HFFc6 (cell line): ENCODE results near the gene HECTD4. TPM values are rescaled to one million over a fixed set of nuclear protein-coding genes. Genes with fewer than 3 reads are reported as not detected.

Experiments
- DNase-seq: peaks from one replicate; pipeline ENCODE4 v3.0.0-alpha.2; 2018
- H3K27ac Mint-ChIP-seq: 2 replicates; pipeline ENCODE4 v1.8.0; 2020; ENCODE audit warnings: mild to moderate bottlenecking, mixed read lengths
- H3K27me3 Mint-ChIP-seq: 2 replicates; pipeline ENCODE4 v1.8.0; 2021; ENCODE audit warnings: mild to moderate bottlenecking, moderate library complexity, mixed read lengths; ENCODE audit not compliant: insufficient read depth
- H3K36me3 Mint-ChIP-seq: 2 replicates; pipeline ENCODE4 v1.8.0; 2021; ENCODE audit warnings: low read depth, mixed read lengths
- H3K4me1 Mint-ChIP-seq: 2 replicates; pipeline ENCODE4 v1.8.0; 2020; ENCODE audit warnings: low read depth, mixed read lengths
- H3K4me3 Mint-ChIP-seq: 2 replicates; pipeline ENCODE4 v1.8.0; 2020; ENCODE audit warnings: mild to moderate bottlenecking, moderate library complexity, mixed read lengths
- H3K9me3 Mint-ChIP-seq: 2 replicates; pipeline ENCODE4 v1.8.0; 2020; ENCODE audit warnings: mild to moderate bottlenecking, mixed read lengths
- CTCF ChIP-seq: fragments of 200-600 bp; sonication (generic); IDR thresholded peaks from 2 replicates; pipeline ENCODE4 v1.5.0; 2021; ENCODE audit warnings: antibody characterized with exemption, mild to moderate bottlenecking
- total RNA-seq, 6 experiments: library from RNA; stranded (reverse); fragmentation: NEBNext Ultra II Directional; extraction: Animal tissue kit (Norgen Biotek cat#: 25700); gene quantifications; 2 replicates in 1 of 6; 3 replicates in 5 of 6; pipeline ENCODE4 v1.2.3, GENCODE V29; 2021

Gene HECTD4
- total RNA-seq, 6 experiments from 2014 or later = 15.7 to 22.5 (median 18.5) TPM

- H3K27ac Mint-ChIP-seq = no peak overlapping the region
- H3K36me3 Mint-ChIP-seq = peaks cover 14% of the 10 kb centered on the region
- TF ChIP-seq CTCF = no peak
- no peaks in the 10 kb centered on the region for H3K9me3 Mint-ChIP-seq
- H3K4me3 Mint-ChIP-seq = no peak overlapping the region
- no peak for DNase-seq
- H3K4me1 Mint-ChIP-seq = peaks cover 13% of the 10 kb centered on the region
- H3K27me3 Mint-ChIP-seq = no peaks in the 10 kb centered on the region
Measured at GRCh38 chr12:112299704-112300103, 82.5 kb downstream of the HECTD4 start.

GRCh38 chr12:112297188-112297587 lies 85.0 kb downstream of the HECTD4 start:
- no peaks in the 10 kb centered on the region for H3K4me1 Mint-ChIP-seq
- no peaks in the 10 kb centered on the region for H3K27me3 Mint-ChIP-seq
- TF ChIP-seq CTCF = no peak
- no peak overlapping the region for H3K27ac Mint-ChIP-seq
- DNase-seq = no peak
- no peak overlapping the region for H3K4me3 Mint-ChIP-seq
- H3K9me3 Mint-ChIP-seq = no peaks in the 10 kb centered on the region
- peaks cover 7% of the 10 kb centered on the region; the same call in 1 of the 2 replicates for H3K36me3 Mint-ChIP-seq

- Mint-ChIP-seq H3K9me3 (no peaks in the 10 kb centered on the region), H3K4me3 (no peak overlapping the region), H3K27me3 (no peaks in the 10 kb centered on the region), H3K36me3 (peaks cover 8% of the 10 kb centered on the region; the same call in 1 of the 2 replicates), H3K4me1 (no peaks in the 10 kb centered on the region), H3K27ac (no peak overlapping the region)
- TF ChIP-seq CTCF = no peak
- no peak for DNase-seq
Measured at GRCh38 chr12:112296183-112296582, 86.0 kb downstream of the HECTD4 start.

GRCh38 chr12:112294793-112295192 lies 87.4 kb downstream of the HECTD4 start:
- Mint-ChIP-seq H3K27ac (no peak overlapping the region), H3K36me3 (peaks cover 12% of the 10 kb centered on the region), H3K4me3 (no peak overlapping the region), H3K27me3 (no peaks in the 10 kb centered on the region), H3K4me1 (no peaks in the 10 kb centered on the region), H3K9me3 (no peaks in the 10 kb centered on the region)
- no peak for DNase-seq
- TF ChIP-seq CTCF = peak; percentile 51

- no peak overlapping the region for H3K4me3 Mint-ChIP-seq
- no peak overlapping the region for H3K27ac Mint-ChIP-seq
- peaks cover 24% of the 10 kb centered on the region for H3K36me3 Mint-ChIP-seq
- no peaks in the 10 kb centered on the region; the same call in 1 of the 2 replicates for H3K9me3 Mint-ChIP-seq
- no peak for TF ChIP-seq CTCF
- no peaks in the 10 kb centered on the region for H3K27me3 Mint-ChIP-seq
- peaks cover 6% of the 10 kb centered on the region; the same call in 1 of the 2 replicates for H3K4me1 Mint-ChIP-seq
- DNase-seq = no peak
Measured at GRCh38 chr12:112288638-112289037, 93.6 kb downstream of the HECTD4 start.
